HCT116 (cell line): Measurements from ENCODE around the gene VPS26B.
"Not testable (repeated sequence)": the region's sequence is repeated elsewhere in the genome, so short reads cannot be mapped to it uniquely, and the experiment has no call there.

Experiments
- EZH2 ChIP-seq: fragments of 200-600 bp; sonication (generic); IDR thresholded peaks from 2 replicates; pipeline ENCODE4 v1.6.1; 2017; ENCODE audit warnings: antibody characterized with exemption, mixed run types
- TF ChIP-seq, protein P1 (sequence below): IDR thresholded peaks from 2 replicates; pipeline ENCODE4 v1.6.1; 2012
- TF ChIP-seq, protein P2 (sequence below), 3 experiments: fragments of 200-600 bp in 1 of 3; sonication (generic) in 1 of 3; IDR thresholded peaks in 2 of 3; conservative IDR thresholded peaks in 1 of 3; 2 replicates each; pipeline ENCODE4 v1.5.1; 2012 to 2017; ENCODE audit warnings: low read depth in 2 of 3, low read length in 2 of 3, antibody characterized with exemption in 1 of 3, borderline replicate concordance in 1 of 3, control low read depth in 1 of 3, mild to moderate bottlenecking in 1 of 3, mixed read lengths in 1 of 3, mixed run types in 1 of 3, moderate library complexity in 1 of 3; ENCODE audit not compliant: insufficient read depth in 1 of 3

DNA sequence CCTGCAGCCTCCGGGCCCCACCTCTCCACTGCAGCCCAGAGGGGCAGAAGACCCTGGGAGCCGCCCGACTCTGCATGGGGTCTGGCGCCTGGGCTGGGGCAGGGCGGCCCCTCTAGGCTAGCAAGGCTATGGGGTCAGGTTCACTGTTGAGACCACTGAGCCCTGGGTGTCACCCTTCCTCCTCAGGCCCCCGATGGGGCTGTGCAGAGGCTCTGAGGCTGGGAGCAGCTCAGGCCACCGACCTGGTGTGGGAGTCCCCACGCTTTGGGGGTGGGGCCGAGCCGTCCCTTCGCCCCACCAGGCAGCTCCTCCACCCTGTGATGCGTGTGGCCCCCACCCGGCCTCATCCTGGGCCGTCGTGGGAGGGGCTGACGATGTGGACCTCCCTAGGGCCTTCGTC is 57.2 kb downstream of the VPS26B start:
- not testable (repeated sequence) for TF ChIP-seq EZH2
- TF ChIP-seq, protein P1, sequence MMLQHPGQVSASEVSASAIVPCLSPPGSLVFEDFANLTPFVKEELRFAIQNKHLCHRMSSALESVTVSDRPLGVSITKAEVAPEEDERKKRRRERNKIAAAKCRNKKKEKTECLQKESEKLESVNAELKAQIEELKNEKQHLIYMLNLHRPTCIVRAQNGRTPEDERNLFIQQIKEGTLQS, result not testable (repeated sequence)
- TF ChIP-seq, protein P2, sequence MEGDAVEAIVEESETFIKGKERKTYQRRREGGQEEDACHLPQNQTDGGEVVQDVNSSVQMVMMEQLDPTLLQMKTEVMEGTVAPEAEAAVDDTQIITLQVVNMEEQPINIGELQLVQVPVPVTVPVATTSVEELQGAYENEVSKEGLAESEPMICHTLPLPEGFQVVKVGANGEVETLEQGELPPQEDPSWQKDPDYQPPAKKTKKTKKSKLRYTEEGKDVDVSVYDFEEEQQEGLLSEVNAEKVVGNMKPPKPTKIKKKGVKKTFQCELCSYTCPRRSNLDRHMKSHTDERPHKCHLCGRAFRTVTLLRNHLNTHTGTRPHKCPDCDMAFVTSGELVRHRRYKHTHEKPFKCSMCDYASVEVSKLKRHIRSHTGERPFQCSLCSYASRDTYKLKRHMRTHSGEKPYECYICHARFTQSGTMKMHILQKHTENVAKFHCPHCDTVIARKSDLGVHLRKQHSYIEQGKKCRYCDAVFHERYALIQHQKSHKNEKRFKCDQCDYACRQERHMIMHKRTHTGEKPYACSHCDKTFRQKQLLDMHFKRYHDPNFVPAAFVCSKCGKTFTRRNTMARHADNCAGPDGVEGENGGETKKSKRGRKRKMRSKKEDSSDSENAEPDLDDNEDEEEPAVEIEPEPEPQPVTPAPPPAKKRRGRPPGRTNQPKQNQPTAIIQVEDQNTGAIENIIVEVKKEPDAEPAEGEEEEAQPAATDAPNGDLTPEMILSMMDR (IDR thresholded peaks at IDR 0.05 in 2 of 3, conservative IDR thresholded peaks at IDR 0.05 in 1 of 3; ENCODE audit: borderline replicate concordance in 1 of 3, insufficient read depth in 1 of 3, low read depth in 2 of 3, low read length in 2 of 3), result not testable (repeated sequence)
